Prostate gland (tissue), 2 donors: ENCODE measurements around the gene TEX53.

Experiments
- POLR2A ChIP-seq: fragments of 450-650 bp; IDR thresholded peaks from one replicate; pipeline ENCODE4 v1.6.1; 2016; ENCODE audit warnings: antibody characterized with exemption, mild to moderate bottlenecking
- POLR2AphosphoS5 ChIP-seq: sonication (generic); formaldehyde crosslinking; IDR thresholded peaks from one replicate; pipeline ENCODE4 v1.6.1; 2017; ENCODE audit warnings: antibody characterized with exemption
- TF ChIP-seq, protein P1 (sequence below), 4 experiments: fragments of 200-600 bp in 2 of 4; fragments of 450-650 bp in 2 of 4; sonication (generic) in 2 of 4; IDR thresholded peaks; 1 replicate in 3 of 4; 2 replicates in 1 of 4; pipeline ENCODE4 v1.5.1; 2016 to 2019; ENCODE audit warnings: antibody characterized with exemption in 4 of 4, mild to moderate bottlenecking in 2 of 4, moderate library complexity in 2 of 4

DNA sequence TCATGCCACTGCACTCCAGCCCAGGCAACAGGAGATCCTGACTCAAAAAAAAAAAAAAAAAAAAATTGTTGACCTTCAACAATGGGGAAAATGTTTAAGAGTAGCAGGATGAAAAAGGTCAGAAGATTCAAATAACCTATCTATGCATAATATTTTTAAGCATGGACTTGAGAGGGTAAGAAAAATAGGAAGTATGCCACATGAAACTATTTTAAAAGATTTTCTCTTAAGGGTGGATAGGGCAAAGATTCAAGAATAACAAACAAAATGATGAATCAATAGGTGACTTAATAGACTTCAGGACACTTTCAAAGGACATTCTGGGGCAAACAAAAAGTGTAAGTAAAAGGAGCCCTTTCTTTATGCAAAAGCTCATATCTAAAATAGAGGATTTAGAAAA, 21.2 kb upstream of the TEX53 start:
- TF ChIP-seq POLR2AphosphoS5 (no peak), POLR2A (no peak)
- TF ChIP-seq, protein P1, sequence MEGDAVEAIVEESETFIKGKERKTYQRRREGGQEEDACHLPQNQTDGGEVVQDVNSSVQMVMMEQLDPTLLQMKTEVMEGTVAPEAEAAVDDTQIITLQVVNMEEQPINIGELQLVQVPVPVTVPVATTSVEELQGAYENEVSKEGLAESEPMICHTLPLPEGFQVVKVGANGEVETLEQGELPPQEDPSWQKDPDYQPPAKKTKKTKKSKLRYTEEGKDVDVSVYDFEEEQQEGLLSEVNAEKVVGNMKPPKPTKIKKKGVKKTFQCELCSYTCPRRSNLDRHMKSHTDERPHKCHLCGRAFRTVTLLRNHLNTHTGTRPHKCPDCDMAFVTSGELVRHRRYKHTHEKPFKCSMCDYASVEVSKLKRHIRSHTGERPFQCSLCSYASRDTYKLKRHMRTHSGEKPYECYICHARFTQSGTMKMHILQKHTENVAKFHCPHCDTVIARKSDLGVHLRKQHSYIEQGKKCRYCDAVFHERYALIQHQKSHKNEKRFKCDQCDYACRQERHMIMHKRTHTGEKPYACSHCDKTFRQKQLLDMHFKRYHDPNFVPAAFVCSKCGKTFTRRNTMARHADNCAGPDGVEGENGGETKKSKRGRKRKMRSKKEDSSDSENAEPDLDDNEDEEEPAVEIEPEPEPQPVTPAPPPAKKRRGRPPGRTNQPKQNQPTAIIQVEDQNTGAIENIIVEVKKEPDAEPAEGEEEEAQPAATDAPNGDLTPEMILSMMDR (IDR thresholded peaks at IDR 0.05) = no peak
